Effector memory CD4-positive, alpha-beta T cell (primary cell): ENCODE results near the gene TRHDE.
"Not testable (repeated sequence)": the region's sequence is repeated elsewhere in the genome, so short reads cannot be mapped to it uniquely, and the experiment has no call there.

Experiments
- DNase-seq, 3 donors: peaks; one replicate each; pipeline ENCODE4 v3.0.0-alpha.2; 2020
- H3K27ac ChIP-seq: 2 replicates; pipeline ENCODE4 v1.7.0; 2013; ENCODE audit warnings: mild to moderate bottlenecking, low read length, moderate library complexity; ENCODE audit not compliant: insufficient read depth, poor library complexity, severe bottlenecking
- H3K27me3 ChIP-seq: replicated peaks from 2 replicates; pipeline ENCODE4 v1.7.0; 2013; ENCODE audit warnings: mild to moderate bottlenecking, low read length; ENCODE audit not compliant: insufficient read depth, control insufficient read depth, poor library complexity, severe bottlenecking
- H3K36me3 ChIP-seq: 2 replicates; pipeline ENCODE4 v1.7.0; 2013; ENCODE audit warnings: mild to moderate bottlenecking, low read length, moderate library complexity; ENCODE audit not compliant: control insufficient read depth, insufficient read depth
- H3K4me1 ChIP-seq: 2 replicates; pipeline ENCODE4 v1.7.0; 2013; ENCODE audit warnings: low read length, mild to moderate bottlenecking; ENCODE audit not compliant: control insufficient read depth, insufficient read depth, poor library complexity, severe bottlenecking
- H3K4me3 ChIP-seq: 2 replicates; pipeline ENCODE4 v1.7.0; 2013; ENCODE audit warnings: low read length, low read depth, mild to moderate bottlenecking; ENCODE audit not compliant: insufficient read depth, poor library complexity, severe bottlenecking
- H3K9me3 ChIP-seq: 2 replicates; pipeline ENCODE4 v1.7.0; 2013; ENCODE audit warnings: mild to moderate bottlenecking, low read length, moderate library complexity; ENCODE audit not compliant: control insufficient read depth

TRHDE gene

DNA sequence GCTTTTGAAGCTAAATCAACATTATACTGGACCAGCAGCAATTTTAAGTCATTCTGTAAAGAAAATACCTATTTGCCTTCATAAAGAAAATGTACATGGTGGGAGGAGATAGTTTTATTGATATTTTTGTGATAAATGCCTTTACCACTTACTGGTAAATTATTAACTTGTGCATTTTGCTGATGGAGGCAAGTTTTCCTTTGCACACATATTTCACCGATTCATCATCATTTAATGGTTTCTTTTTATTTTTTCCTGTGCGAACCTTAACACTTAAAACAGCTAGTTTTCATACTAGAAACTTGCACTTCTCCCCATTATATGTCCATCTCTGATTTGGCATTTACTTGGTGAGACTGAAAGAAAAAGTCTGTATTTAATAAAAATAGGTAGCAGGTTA, 239.3 kb downstream of the TRHDE start:
- Histone ChIP-seq H3K9me3 (no peaks in the 10 kb centered on the region), H3K36me3 (no peaks in the 10 kb centered on the region), H3K4me3 (no peak overlapping the region), H3K4me1 (no peaks in the 10 kb centered on the region), H3K27ac (no peak overlapping the region), H3K27me3 (no peaks in the 10 kb centered on the region)
- no peak for DNase-seq

DNA sequence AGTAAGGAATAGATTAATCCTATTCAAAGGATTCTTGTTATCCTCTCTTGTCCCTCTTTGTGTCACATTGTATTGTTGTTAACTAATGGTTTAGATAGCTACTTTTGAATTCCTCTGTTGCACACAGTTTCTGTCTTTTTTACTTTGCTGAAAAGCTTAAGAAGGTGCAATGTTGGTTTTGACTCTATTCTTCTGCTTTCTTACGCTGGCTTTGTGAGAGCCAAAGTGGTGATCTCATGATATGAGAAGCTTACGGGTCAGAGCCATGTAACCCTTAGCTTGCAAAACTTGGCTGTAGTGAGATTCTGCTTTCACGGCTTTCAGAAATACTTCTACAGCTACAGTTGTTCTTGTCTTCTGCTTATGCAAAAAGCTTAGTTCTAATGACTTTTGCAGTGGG, 239.7 kb downstream of the TRHDE start:
- Histone ChIP-seq H3K27me3 (no peaks in the 10 kb centered on the region), H3K4me3 (no peak overlapping the region), H3K9me3 (no peaks in the 10 kb centered on the region), H3K27ac (no peak overlapping the region), H3K36me3 (no peaks in the 10 kb centered on the region), H3K4me1 (no peaks in the 10 kb centered on the region)
- DNase-seq, result no peak

DNA sequence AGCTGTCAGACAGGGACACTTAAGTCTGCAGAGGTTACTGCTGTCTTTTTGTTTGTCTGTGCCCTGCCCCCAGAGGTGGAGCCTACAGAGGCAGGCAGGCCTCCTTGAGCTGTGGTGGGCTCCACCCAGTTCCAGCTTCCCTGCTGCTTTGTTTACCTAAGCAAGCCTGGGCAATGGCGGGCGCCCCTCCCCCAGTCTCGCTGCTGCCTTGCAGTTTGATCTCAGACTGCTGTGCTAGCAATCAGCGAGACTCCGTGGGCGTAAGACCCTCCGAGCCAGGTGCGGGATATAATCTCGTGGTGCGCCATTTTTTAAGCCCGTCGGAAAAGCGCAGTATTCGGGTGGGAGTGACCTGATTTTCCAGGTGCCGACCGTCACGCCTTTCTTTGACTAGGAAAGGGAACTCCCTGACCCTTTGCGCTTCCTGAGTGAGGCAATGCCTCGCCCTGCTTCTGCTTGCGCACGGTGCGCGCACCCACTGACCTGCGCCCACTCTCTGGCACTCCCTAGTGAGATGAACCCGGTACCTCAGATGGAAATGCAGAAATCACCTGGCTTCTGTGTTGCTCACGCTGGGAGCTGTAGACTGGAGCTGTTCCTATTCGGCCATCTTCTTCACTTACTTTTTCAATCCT, 248.0 kb downstream of the TRHDE start:
- not testable (repeated sequence) for H3K4me3 ChIP-seq, H3K27me3 ChIP-seq, H3K27ac ChIP-seq, DNase-seq, H3K4me1 ChIP-seq, H3K36me3 ChIP-seq, H3K9me3 ChIP-seq

DNA sequence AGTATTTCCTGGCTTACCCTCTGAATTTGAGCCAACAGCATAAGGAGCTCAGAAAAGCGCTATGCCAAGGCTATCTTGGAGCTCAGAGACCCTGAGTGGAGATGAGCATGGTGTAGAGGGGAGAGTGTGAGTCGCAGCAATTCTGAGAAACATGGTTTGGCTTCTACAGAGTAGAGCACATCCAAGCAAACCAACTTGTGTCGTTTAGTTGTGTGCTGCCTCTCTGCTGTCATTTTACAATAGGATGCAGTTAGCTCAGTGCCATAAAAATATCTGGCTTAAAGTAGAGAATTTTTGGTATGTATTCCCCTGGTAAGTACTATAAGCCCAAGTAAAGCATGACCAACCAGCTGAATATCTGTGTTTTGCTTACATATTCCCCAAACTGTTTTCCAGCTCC, 249.2 kb downstream of the TRHDE start:
- Histone ChIP-seq H3K4me1 (no peaks in the 10 kb centered on the region), H3K9me3 (no peaks in the 10 kb centered on the region), H3K4me3 (no peak overlapping the region), H3K27ac (no peak overlapping the region), H3K27me3 (no peaks in the 10 kb centered on the region), H3K36me3 (no peaks in the 10 kb centered on the region)
- DNase-seq, result no peak

DNA sequence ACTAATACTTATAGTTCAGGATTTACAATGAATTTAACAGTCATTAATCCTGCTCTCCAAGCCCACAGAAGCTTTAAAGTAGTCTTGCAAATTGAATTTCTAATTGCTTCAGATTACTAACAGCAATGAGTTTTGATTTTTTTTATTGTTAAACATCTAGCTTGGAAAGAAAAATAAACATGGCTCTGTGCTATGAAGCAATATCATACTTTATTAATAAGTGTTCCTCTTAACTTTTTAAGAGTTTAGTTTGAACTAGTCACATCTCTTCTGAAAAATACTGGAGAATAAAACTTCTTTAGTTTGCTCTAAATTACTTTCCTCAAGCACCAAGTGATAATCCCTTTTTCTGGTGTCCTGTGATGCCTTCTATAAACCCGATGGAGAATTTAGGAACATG, 250.2 kb downstream of the TRHDE start:
- H3K27ac ChIP-seq, result no peak overlapping the region
- H3K27me3 ChIP-seq, result no peaks in the 10 kb centered on the region
- no peaks in the 10 kb centered on the region for H3K36me3 ChIP-seq
- no peaks in the 10 kb centered on the region for H3K4me1 ChIP-seq
- no peaks in the 10 kb centered on the region for H3K9me3 ChIP-seq
- DNase-seq, result no peak
- no peak overlapping the region for H3K4me3 ChIP-seq

DNA sequence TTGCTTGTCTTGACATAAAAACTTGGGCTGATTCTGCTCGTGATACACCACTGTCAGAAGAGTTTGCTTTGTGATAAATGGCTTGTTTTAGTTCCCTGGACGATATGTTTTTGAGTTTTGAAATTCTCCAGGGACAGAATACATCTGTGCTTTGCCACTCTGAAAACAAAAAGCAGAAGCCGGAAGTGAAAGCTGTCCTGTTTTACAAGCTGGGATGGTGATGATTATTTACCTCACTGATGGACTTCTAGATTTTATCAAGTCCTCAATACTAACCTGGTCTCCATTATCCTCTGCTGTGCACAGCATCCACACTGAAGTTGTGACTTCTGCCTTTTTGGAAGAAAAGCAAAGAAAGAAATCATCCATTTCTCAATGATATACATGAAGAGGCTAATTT, 251.6 kb downstream of the TRHDE start:
- Histone ChIP-seq H3K9me3 (no peaks in the 10 kb centered on the region), H3K27ac (no peak overlapping the region), H3K4me1 (no peaks in the 10 kb centered on the region), H3K27me3 (no peaks in the 10 kb centered on the region), H3K36me3 (no peaks in the 10 kb centered on the region), H3K4me3 (no peak overlapping the region)
- DNase-seq, result no peak

DNA sequence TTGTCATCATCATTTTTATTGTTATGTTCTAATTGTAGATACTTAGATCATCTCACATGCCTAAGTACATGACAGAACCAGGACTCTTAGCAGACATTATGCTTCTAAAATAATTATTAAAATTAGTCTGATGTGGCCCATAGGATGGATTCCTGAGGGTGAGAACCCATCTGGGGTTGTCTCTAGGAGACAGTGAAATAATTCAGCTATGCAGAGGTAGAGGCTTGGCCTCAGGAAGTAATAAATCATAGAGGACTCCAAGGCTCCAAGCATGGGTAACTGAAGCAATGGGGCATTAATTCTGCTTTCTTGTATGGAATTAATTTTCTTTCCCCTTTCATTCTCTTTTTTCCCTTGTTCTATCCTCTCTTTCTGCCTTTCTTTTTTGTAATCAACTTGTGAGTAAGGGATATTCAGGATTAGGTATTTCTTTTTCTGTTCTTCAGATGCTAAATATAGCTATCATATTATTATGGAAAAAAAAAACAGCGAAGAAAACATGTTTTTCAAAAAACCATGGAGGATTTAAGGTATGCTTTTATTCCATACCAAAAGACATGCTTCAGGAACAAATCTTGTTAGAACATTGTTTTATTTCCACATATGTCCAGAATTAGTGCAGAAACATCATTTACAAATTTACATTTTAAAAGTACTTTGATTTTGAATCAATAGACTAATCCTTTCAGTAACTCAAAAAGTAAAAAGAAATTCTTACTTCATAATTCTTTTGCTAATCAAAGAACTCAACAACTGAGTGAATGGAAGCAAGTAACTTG, 263.2 kb downstream of the TRHDE start:
- Histone ChIP-seq H3K27ac (no peak overlapping the region), H3K4me3 (no peak overlapping the region), H3K4me1 (no peaks in the 10 kb centered on the region), H3K36me3 (no peaks in the 10 kb centered on the region), H3K27me3 (no peaks in the 10 kb centered on the region), H3K9me3 (no peaks in the 10 kb centered on the region)
- DNase-seq, result no peak

DNA sequence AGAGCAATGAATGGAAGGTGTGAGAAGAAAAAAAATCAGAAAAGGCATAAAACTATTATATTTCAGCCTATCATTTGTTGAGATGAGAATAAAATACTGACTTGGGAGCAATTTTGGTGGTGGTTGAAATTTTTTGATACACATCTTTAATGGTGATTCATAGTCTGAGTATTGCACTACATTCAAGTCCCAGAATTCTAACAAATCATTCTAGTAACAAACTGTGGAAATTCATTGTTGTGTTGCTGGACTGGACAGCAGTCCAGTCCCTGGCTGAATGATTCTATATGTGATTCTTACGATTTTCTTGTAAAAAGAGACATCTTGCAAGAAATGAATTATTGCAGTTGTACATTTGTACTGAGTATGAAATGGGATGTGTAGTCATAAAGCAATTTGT, 268.6 kb downstream of the TRHDE start:
- H3K4me1 ChIP-seq, result no peaks in the 10 kb centered on the region
- no peaks in the 10 kb centered on the region for H3K36me3 ChIP-seq
- no peak for DNase-seq
- H3K4me3 ChIP-seq, result no peak overlapping the region
- H3K27me3 ChIP-seq, result no peaks in the 10 kb centered on the region
- no peak overlapping the region for H3K27ac ChIP-seq
- H3K9me3 ChIP-seq, result no peaks in the 10 kb centered on the region

DNA sequence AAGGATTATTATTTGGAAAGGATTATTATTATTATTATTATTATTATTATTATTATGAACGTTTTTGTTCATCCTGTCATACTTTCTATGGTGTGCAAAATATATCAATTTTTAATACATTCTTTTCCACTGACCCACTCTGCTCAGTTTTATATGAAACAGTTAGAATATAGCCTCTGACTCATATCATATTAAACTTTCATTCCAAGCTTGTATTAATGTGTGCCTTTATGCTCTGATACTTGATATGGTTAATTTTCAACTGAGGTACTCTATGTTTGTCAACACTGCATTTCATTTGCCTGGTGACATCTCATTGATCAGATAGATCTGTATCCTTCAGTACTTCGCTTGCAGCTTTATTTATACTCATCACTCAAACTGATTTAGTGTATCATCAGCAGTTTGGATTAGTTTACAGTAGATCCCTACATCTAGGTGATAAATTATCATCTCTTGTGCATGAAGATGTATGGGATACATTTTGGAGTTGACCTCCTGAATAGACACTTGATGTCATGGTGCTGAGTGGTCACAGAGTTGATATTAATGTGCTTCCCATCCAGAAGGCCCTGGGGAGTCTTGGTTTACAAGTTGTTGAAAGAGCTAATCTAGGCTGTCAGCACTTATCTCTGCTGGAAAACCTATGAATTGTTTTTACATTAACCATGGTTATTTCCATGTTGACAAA, 271.8 kb downstream of the TRHDE start:
- H3K27ac ChIP-seq, result no peak overlapping the region
- H3K4me1 ChIP-seq, result no peaks in the 10 kb centered on the region
- no peaks in the 10 kb centered on the region for H3K9me3 ChIP-seq
- no peak for DNase-seq
- H3K27me3 ChIP-seq, result no peaks in the 10 kb centered on the region
- no peak overlapping the region for H3K4me3 ChIP-seq
- no peaks in the 10 kb centered on the region for H3K36me3 ChIP-seq

DNA sequence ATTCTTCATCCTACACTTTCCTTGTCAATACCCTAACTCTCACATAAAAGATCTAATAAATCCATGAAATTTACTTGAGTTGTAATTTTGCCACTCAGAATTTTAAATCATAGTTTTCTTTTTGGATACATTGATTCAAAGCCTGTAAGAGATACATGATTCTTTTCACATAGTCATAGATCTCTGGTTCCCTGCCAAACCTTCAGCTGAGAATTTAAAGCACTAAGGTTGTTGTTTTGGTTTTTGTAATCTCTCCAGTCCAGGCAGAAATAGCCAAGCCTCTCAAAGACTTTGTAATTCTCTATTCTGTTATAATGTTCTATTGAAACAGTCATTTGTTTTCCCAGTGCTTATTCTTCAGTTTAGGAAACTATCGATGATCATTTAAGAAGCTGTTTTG, 273.9 kb downstream of the TRHDE start:
- no peak overlapping the region for H3K4me3 ChIP-seq
- no peaks in the 10 kb centered on the region for H3K4me1 ChIP-seq
- no peak for DNase-seq
- no peaks in the 10 kb centered on the region for H3K27me3 ChIP-seq
- no peak overlapping the region for H3K27ac ChIP-seq
- H3K9me3 ChIP-seq, result no peaks in the 10 kb centered on the region
- no peaks in the 10 kb centered on the region for H3K36me3 ChIP-seq
